ENCODE measurements around the gene AMHR2. TPM values are rescaled to one million over a fixed set of nuclear protein-coding genes. Genes with fewer than 3 reads are reported as not detected.
"Not testable (repeated sequence)": the region's sequence is repeated elsewhere in the genome, so short reads cannot be mapped to it uniquely, and the experiment has no call there.

AMHR2 gene
- total RNA-seq, 4 donors from 2014 or later, result not detected

DNA sequence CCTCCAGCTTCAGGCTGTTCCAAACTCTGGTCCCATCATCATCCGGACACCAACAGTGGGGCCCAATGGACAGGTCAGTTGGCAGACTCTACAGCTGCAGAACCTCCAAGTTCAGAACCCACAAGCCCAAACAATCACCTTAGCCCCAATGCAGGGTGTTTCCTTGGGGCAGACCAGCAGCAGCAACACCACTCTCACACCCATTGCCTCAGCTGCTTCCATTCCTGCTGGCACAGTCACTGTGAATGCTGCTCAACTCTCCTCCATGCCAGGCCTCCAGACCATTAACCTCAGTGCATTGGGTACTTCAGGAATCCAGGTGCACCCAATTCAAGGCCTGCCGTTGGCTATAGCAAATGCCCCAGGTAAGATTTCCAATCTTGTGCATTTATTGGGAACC lies 40.4 kb upstream of the AMHR2 start:
- H3K4me3 ChIP-seq, result peak overlapping the region in 2 of 4 donors; percentile 19 to 35
- H3K36me3 ChIP-seq, result peaks cover 0 to 56% (median 15%) of the 10 kb centered on the region in 3 donors
- no peaks in the 10 kb centered on the region for H3K9me3 ChIP-seq
- WGBS, 2 donors, result 66 to 68% methylated on average over 2 of the region's 2 CpGs
- no peak for TF ChIP-seq EP300 (IDR thresholded peaks at IDR 0.05)
- no peak for TF ChIP-seq CTCF (IDR thresholded peaks at IDR 0.05)
- no peak for TF ChIP-seq POLR2A (IDR thresholded peaks at IDR 0.05)
- H3K27me3 ChIP-seq, result no peaks in the 10 kb centered on the region
- H3K27ac ChIP-seq, result peak overlapping the region in 2 of 4 donors; percentile 32 to 36
- DNase-seq (ENCODE audit: low spot score in 2 of 2), result no peak
- H3K4me1 ChIP-seq, result peaks cover 0 to 81% (median 65%) of the 10 kb centered on the region in 4 donors

DNA sequence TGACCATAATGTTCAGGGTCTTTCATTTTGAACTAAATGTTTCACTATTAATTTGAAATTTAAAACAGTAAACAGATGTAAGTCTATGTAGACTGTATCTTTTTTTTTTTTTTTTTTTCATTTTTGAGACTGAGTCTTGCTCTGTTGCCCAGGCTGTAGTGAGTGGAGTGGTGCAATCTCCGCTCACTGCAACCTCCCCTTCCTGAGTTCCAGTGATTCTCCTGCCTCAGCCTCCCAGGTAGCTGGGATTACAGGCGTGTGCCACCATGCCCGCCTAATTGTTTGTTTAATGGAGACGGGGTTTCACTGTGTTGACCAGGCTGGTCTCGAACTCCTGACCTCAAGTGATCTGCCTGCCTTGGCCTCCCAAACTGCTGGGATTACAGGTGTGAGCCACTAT lies 37.3 kb upstream of the AMHR2 start:
- WGBS, 2 donors, result 85 to 87% methylated on average over 5 of the region's 5 CpGs
- H3K27me3 ChIP-seq; DNase-seq (ENCODE audit: low spot score in 2 of 2); H3K9me3 ChIP-seq: not testable (repeated sequence)
- Histone ChIP-seq H3K36me3 (peaks cover 0 to 56% (median 15%) of the 10 kb centered on the region in 3 donors), H3K27ac (peak overlapping the region in 2 of 4 donors; percentile 84 to 90), H3K4me3 (peak overlapping the region in 1 of 4 donors; percentile 35), H3K4me1 (peaks cover 0 to 100% (median 74%) of the 10 kb centered on the region in 4 donors)

DNA sequence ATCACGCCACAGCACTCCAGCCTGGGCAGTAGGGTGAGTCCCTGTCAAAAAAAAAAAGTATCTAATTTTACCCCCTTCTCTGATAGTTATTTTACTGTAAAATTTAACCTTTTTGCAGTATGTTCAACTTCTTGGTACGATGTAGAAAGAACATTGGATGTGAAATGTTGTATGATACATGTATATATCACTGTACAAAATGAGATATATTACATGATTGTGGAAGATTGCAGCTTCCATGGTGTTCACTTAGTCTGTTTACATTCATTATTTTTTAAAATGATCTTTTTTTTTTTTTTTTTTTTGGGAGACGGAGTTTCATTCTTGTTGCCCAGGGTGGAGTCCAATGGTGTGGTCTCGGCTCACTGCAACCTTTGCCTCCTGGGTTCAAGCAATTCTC lies 34.7 kb upstream of the AMHR2 start:
- Histone ChIP-seq H3K4me1 (peaks cover 0 to 82% (median 51%) of the 10 kb centered on the region in 4 donors), H3K36me3 (peaks cover 0 to 33% (median 0%) of the 10 kb centered on the region in 3 donors), H3K27me3 (no peaks in the 10 kb centered on the region), H3K4me3 (peak overlapping the region in 1 of 4 donors; percentile 23), H3K9me3 (no peaks in the 10 kb centered on the region), H3K27ac (peak overlapping the region; percentile 32 to 90 (median 61))
- 85 to 90% methylated on average over 4 of the region's 4 CpGs for WGBS, 2 donors
- DNase-seq (ENCODE audit: low spot score in 2 of 2), result no peak
- no peak for TF ChIP-seq POLR2A (IDR thresholded peaks at IDR 0.05)
- TF ChIP-seq CTCF (IDR thresholded peaks at IDR 0.05), result no peak
- TF ChIP-seq EP300 (IDR thresholded peaks at IDR 0.05), result no peak

DNA sequence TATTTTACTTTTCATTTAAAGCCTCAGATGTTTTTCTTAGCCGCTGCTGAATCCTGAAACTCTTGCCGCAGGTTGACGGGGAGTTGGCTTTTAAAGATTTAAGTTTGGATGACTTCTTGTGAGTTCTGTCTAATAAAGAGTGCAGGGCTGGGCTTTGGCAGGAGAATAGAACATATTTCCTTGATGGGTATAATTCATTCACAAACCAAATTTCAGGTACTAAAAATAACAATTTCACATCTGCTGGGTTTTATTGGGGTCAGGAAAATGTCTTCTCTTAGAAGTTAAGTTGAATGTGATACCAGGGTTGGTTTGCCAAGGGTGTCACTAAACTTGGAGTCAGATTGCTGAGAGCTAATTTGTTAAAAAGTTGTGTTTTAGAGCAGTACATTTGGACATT lies 34.0 kb upstream of the AMHR2 start:
- DNase-seq (ENCODE audit: low spot score in 2 of 2), result no peak
- peak overlapping the region; percentile 0 to 90 (median 61) for H3K27ac ChIP-seq
- peaks cover 0 to 25% (median 0%) of the 10 kb centered on the region in 3 donors for H3K36me3 ChIP-seq
- WGBS, 2 donors, result 59 to 66% methylated on average over 3 of the region's 3 CpGs
- H3K4me3 ChIP-seq, result peak overlapping the region in 1 of 4 donors; percentile 23
- H3K27me3 ChIP-seq, result no peaks in the 10 kb centered on the region
- no peak for TF ChIP-seq POLR2A (IDR thresholded peaks at IDR 0.05)
- TF ChIP-seq EP300 (IDR thresholded peaks at IDR 0.05), result no peak
- no peak for TF ChIP-seq CTCF (IDR thresholded peaks at IDR 0.05)
- no peaks in the 10 kb centered on the region for H3K9me3 ChIP-seq
- peaks cover 0 to 78% (median 44%) of the 10 kb centered on the region in 4 donors for H3K4me1 ChIP-seq

- TF ChIP-seq POLR2A (IDR thresholded peaks at IDR 0.05), result no peak
- Histone ChIP-seq H3K27ac (peak overlapping the region; percentile 55 to 90 (median 73)), H3K4me1 (peaks cover 0 to 62% (median 31%) of the 10 kb centered on the region in 4 donors), H3K27me3 (no peaks in the 10 kb centered on the region), H3K9me3 (no peaks in the 10 kb centered on the region), H3K36me3 (peaks cover 0 to 10% (median 0%) of the 10 kb centered on the region in 3 donors), H3K4me3 (peak overlapping the region in 1 of 4 donors; percentile 3)
- no peak for DNase-seq (ENCODE audit: low spot score in 2 of 2)
- 23 to 34% methylated on average over 5 of the region's 5 CpGs for WGBS, 2 donors
These were observed 31.9 kb upstream of the AMHR2 start for GRCh38 chr12:53391724-53392123.

DNA sequence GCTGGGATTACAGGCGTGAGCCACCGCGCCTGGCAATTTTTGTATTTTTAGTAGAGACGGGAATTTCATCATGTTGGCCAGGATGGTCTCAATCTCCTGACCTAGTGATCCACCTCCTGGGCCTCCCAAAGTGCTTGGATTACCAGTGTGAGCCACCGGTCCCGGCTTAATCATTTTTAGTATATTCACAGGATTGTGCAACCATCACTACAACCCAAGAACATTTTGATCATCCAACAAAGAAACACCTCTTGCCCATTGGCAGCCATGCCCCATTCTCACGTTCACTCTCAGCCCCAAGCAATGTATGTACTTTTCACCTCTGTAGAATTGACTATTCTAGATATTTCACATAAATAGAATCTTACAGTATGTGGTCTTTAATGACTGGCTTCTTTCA lies 23.8 kb upstream of the AMHR2 start:
- Histone ChIP-seq H3K27ac (no peak overlapping the region), H3K4me1 (peaks cover 0 to 41% (median 14%) of the 10 kb centered on the region in 4 donors), H3K27me3 (no peaks in the 10 kb centered on the region), H3K4me3 (no peak overlapping the region), H3K9me3 (no peaks in the 10 kb centered on the region), H3K36me3 (peaks cover 0 to 29% (median 0%) of the 10 kb centered on the region in 3 donors)
- WGBS, 2 donors, result 95 to 96% methylated on average over 7 of the region's 7 CpGs
- DNase-seq (ENCODE audit: low spot score in 2 of 2), result no peak
- TF ChIP-seq EP300 (IDR thresholded peaks at IDR 0.05) (no peak), POLR2A (IDR thresholded peaks at IDR 0.05) (no peak), CTCF (IDR thresholded peaks at IDR 0.05) (no peak)

DNA sequence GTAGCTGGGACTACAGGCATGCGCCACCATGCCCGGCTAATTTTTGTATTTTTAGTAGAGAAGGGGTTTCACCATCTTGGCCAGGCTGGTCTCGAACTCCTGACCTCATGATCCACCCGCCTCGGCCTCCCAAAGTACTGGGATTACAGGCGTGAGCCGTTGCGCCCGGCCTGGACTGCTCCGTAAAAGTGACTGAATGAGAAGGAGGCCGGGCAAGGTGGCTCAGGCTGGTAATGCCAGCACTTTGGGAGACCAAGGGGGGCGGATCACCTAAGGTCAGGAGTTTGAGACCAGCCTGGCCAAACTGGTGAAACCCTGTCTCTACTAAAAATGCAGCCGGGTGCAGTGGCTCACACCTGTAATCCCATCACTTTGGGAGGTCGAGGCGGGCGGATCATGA lies 21.3 kb upstream of the AMHR2 start:
- not testable (repeated sequence) for H3K27ac ChIP-seq; DNase-seq (ENCODE audit: low spot score in 2 of 2); H3K9me3 ChIP-seq; H3K27me3 ChIP-seq; H3K4me3 ChIP-seq
- Histone ChIP-seq H3K36me3 (peaks cover 0 to 37% (median 3%) of the 10 kb centered on the region in 3 donors), H3K4me1 (peaks cover 0 to 32% (median 13%) of the 10 kb centered on the region in 4 donors)
- WGBS, 2 donors, result 93 to 97% methylated on average over 16 of the region's 16 CpGs

Measured in tibial nerve (tissue), 4 donors.